OCI-LY1 (cell line): ENCODE data around the gene PRM2.

Experiments
- H2AFZ ChIP-seq: fragments of 200-600 bp; sonication (generic), shearing (Covaris generic); 2 replicates; pipeline ENCODE4 v1.6.0; 2014; ENCODE audit warnings: antibody characterized with exemption, mild to moderate bottlenecking, low read length
- H3F3A ChIP-seq: fragments of 200-600 bp; sonication (generic), shearing (Covaris generic); 2 replicates; pipeline ENCODE4 v1.6.0; 2014; ENCODE audit warnings: mild to moderate bottlenecking, antibody characterized with exemption, low read length, moderate library complexity; ENCODE audit not compliant: insufficient read depth
- H3K27ac ChIP-seq: fragments of 200-600 bp; sonication (generic); 2 replicates; pipeline ENCODE4 v1.5.1; 2014; ENCODE audit warnings: low read length, mixed run types, mild to moderate bottlenecking, low read depth; ENCODE audit not compliant: poor library complexity, severe bottlenecking
- H3K27me3 ChIP-seq: fragments of 200-600 bp; sonication (generic); 2 replicates; pipeline ENCODE4 v1.6.0; 2014; ENCODE audit warnings: antibody characterized with exemption, mild to moderate bottlenecking, low read length, moderate library complexity; ENCODE audit not compliant: insufficient read depth
- H3K36me3 ChIP-seq: fragments of 200-600 bp; sonication (generic); 2 replicates; pipeline ENCODE4 v1.6.1; 2014; ENCODE audit warnings: mild to moderate bottlenecking, antibody characterized with exemption, low read length, moderate library complexity, mixed read lengths; ENCODE audit not compliant: insufficient read depth
- H3K4me1 ChIP-seq: fragments of 200-600 bp; sonication (generic); 2 replicates; pipeline ENCODE4 v1.5.1; 2014; ENCODE audit warnings: mild to moderate bottlenecking, low read length, moderate library complexity; ENCODE audit not compliant: insufficient read depth, severe bottlenecking
- H3K4me2 ChIP-seq: fragments of 200-600 bp; sonication (generic), shearing (Covaris generic); 2 replicates; pipeline ENCODE4 v1.6.1; 2014; ENCODE audit warnings: low read length
- H3K4me3 ChIP-seq: fragments of 200-600 bp; sonication (generic); 2 replicates; pipeline ENCODE4 v1.5.1; 2014; ENCODE audit warnings: low read length, low read depth, mild to moderate bottlenecking, mixed read lengths; ENCODE audit not compliant: poor library complexity, severe bottlenecking
- H3K79me2 ChIP-seq: fragments of 200-600 bp; shearing (Covaris generic); 2 replicates; pipeline ENCODE4 v1.6.1; 2016; ENCODE audit warnings: mixed run types, low read length, mixed read lengths; ENCODE audit not compliant: insufficient read depth
- H3K9ac ChIP-seq: fragments of 200-600 bp; sonication (generic), shearing (Covaris generic); 2 replicates; pipeline ENCODE4 v1.6.1; 2014; ENCODE audit warnings: mild to moderate bottlenecking, low read length, mixed read lengths
- H3K9me2 ChIP-seq: fragments of 200-600 bp; sonication (generic), shearing (Covaris generic); 2 replicates; pipeline ENCODE4 v1.6.1; 2014; ENCODE audit warnings: low read depth, mild to moderate bottlenecking, low read length, mixed read lengths
- H3K9me3 ChIP-seq: fragments of 200-600 bp; shearing (Covaris generic); 2 replicates; pipeline ENCODE4 v1.6.1; 2014; ENCODE audit warnings: low read length, mixed read lengths
- H4K20me1 ChIP-seq: fragments of 200-600 bp; sonication (generic), shearing (Covaris generic); 2 replicates; pipeline ENCODE4 v1.6.0; 2016; ENCODE audit warnings: mild to moderate bottlenecking, low read length; ENCODE audit not compliant: insufficient read depth
- EZH2 ChIP-seq: fragments of 200-600 bp; sonication (generic), shearing (Covaris generic); IDR thresholded peaks from 2 replicates; pipeline ENCODE4 v1.8.0; 2017; ENCODE audit warnings: borderline replicate concordance, mixed run types, mild to moderate bottlenecking, antibody characterized with exemption, low read length, moderate library complexity, mixed read lengths
- TF ChIP-seq, protein P1 (sequence below): fragments of 200-600 bp; sonication (generic), shearing (Covaris generic); IDR thresholded peaks from 2 replicates; pipeline ENCODE4 v1.5.1; 2017; ENCODE audit warnings: mild to moderate bottlenecking, antibody characterized with exemption, low read length, moderate library complexity, mixed read lengths

Gene PRM2

DNA sequence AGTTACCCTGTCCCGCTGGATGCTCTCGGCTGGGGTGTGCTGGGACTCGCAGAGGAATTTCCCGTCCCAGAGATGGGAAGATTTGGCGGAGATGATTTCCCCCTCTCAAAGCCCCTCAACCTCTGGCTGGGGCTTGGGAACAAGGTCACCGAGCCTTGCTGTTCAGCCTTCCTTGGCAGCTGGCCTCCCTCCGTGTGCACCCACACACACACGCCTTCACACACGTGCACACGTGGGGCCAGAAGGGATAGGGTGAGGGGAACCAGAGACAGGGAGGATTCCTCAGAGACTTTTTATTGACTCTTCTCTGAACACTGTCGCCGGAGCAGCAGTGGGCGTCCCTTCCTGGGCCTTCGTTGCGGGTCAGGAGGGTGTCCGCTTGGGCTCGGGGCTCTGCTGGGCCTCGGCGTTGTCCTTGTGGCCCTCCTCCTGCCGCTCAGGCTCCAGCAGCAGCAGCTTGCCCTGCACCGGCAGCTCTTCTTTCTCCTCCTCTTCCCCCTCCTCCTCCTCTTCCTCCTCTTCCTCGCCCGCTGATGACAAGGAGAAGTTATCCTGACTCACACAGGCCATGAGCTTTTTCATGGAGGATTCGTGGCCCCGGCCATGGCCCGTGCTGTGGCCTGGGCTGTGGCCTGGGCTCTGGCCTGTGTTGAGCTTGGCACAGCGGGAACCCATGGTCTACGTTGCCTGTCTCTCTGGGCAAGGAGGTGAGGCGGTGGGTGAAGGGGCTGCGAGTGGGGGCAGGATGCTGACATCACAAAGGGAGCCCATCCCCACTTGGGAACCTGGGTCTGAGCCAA lies 3.2 kb downstream of the PRM2 start, which contains the start of gene PRM3:
TSS of gene PRM3 (minus strand) at position 709 of the 800 bp plus-strand sequence. CDS start at position 675, 34 bp downstream.
- H3K27me3 ChIP-seq = no peaks in the 10 kb centered on the region
- no peaks in the 10 kb centered on the region for H3K4me1 ChIP-seq
- H3K4me3 ChIP-seq = no peak within 1 kb of the TSS
- no peak within 1 kb of the TSS for H3K27ac ChIP-seq
- H2AFZ ChIP-seq = no peak within 1 kb of the TSS
- no peak within 1 kb of the TSS for H3K4me2 ChIP-seq
- H3K9ac ChIP-seq = no peak within 1 kb of the TSS
- no peaks in the 10 kb centered on the region for H3K9me2 ChIP-seq
- TF ChIP-seq EZH2 = no peak
- TF ChIP-seq, protein P1, sequence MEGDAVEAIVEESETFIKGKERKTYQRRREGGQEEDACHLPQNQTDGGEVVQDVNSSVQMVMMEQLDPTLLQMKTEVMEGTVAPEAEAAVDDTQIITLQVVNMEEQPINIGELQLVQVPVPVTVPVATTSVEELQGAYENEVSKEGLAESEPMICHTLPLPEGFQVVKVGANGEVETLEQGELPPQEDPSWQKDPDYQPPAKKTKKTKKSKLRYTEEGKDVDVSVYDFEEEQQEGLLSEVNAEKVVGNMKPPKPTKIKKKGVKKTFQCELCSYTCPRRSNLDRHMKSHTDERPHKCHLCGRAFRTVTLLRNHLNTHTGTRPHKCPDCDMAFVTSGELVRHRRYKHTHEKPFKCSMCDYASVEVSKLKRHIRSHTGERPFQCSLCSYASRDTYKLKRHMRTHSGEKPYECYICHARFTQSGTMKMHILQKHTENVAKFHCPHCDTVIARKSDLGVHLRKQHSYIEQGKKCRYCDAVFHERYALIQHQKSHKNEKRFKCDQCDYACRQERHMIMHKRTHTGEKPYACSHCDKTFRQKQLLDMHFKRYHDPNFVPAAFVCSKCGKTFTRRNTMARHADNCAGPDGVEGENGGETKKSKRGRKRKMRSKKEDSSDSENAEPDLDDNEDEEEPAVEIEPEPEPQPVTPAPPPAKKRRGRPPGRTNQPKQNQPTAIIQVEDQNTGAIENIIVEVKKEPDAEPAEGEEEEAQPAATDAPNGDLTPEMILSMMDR = no peak
- H3K36me3 ChIP-seq = no peaks in the 10 kb centered on the region; the same call in 1 of the 2 replicates
- no peaks in the 10 kb centered on the region for H3K9me3 ChIP-seq
- H3K79me2 ChIP-seq = no peaks in the 10 kb centered on the region
- H4K20me1 ChIP-seq = no peaks in the 10 kb centered on the region
- no peaks in the 10 kb centered on the region for H3F3A ChIP-seq

DNA sequence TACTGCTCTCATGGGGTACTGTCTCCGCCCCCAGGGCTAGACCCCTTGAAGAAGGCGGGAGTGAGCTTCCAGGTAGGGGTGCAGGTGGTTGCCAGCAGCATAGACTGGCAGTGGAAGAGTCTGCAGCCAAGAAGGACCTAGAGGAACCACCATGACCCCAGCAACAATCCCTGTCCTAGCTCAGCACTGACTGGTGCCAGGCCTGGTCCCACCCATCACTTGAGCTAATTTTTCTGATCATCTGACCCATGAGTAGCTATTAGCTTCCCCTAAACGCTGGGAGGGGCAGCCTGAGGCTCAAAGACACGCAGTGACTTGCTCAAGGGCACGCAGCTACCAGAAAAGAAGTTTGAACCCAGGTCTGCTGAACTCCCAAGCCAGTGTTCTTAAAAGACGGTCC lies 3.8 kb downstream of the PRM2 start:
- no peaks in the 10 kb centered on the region for H4K20me1 ChIP-seq
- H3K36me3 ChIP-seq = no peaks in the 10 kb centered on the region; the same call in 1 of the 2 replicates
- no peak overlapping the region for H3K9ac ChIP-seq
- no peaks in the 10 kb centered on the region for H3K27me3 ChIP-seq
- no peaks in the 10 kb centered on the region for H3K9me2 ChIP-seq
- H2AFZ ChIP-seq = no peak overlapping the region
- H3K4me3 ChIP-seq = no peak overlapping the region
- H3K9me3 ChIP-seq = no peaks in the 10 kb centered on the region
- H3K27ac ChIP-seq = no peak overlapping the region
- no peaks in the 10 kb centered on the region for H3F3A ChIP-seq
- H3K79me2 ChIP-seq = no peaks in the 10 kb centered on the region
- TF ChIP-seq EZH2 = no peak
- TF ChIP-seq, protein P1 = no peak
- no peak overlapping the region for H3K4me2 ChIP-seq
- H3K4me1 ChIP-seq = no peaks in the 10 kb centered on the region

DNA sequence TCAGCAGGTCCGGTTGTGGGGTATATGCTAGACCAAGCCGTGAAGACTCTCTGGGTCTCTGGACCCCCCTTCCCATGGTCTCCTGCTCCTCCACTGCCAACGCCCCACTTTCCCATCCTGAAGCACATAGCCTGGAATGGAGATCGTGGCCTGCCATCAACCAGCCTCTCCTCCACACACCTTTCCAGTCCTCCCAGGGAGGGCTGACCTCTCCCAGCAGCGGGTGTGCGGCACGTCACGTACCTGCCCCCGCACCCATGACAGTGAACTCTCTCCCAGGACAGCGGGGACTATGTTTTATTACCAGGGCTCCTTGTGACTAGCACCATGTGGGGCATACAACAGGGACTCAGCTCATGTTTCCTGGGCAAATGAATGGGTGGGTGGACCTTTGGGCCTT lies 4.7 kb downstream of the PRM2 start:
- Histone ChIP-seq H3K79me2 (no peaks in the 10 kb centered on the region), H3K4me1 (no peaks in the 10 kb centered on the region), H4K20me1 (no peaks in the 10 kb centered on the region), H3K4me3 (no peak overlapping the region), H3K27ac (no peak overlapping the region), H3K9me2 (no peaks in the 10 kb centered on the region), H3K9me3 (no peaks in the 10 kb centered on the region), H3F3A (no peaks in the 10 kb centered on the region), H3K9ac (no peak overlapping the region), H2AFZ (no peak overlapping the region), H3K4me2 (no peak overlapping the region), H3K36me3 (no peaks in the 10 kb centered on the region; the same call in 1 of the 2 replicates), H3K27me3 (no peaks in the 10 kb centered on the region)
- TF ChIP-seq EZH2 = no peak
- TF ChIP-seq, protein P1 = no peak
